IMR-90 (cell line): ENCODE data around the gene ESRRG. TPM values are rescaled to one million over a fixed set of nuclear protein-coding genes. Genes with fewer than 3 reads are reported as not detected.

Source experiments
- ATAC-seq: fragments of 200-7000 bp; cut with Tn5 transposase; 2 replicates; pipeline ENCODE4 v1.9.1; 2020; ENCODE audit warnings: low read depth, mild to moderate bottlenecking, moderate library complexity
- BruUV-seq: library from RNA; stranded (reverse); fragments of 400-500 nt; replicated peaks from 2 replicates; lab custom pipeline; 2021; lab: Mats Ljungman, UMichigan
- CTCF ChIA-PET: fragments of 300-600 bp; formaldehyde crosslinking; extraction: SDS; loops from one replicate; lab custom pipeline; 2021; ENCODE audit warnings: antibody characterized with exemption; lab: Yijun Ruan, JAX
- POLR2A ChIA-PET: fragments of 300-600 bp; sonication (Branson Sonifier 250); formaldehyde crosslinking; loops from one replicate; lab custom pipeline; 2022; ENCODE audit warnings: antibody characterized with exemption; ENCODE audit not compliant: unreplicated experiment; lab: Charles Lee
- DNase-seq: peaks from one replicate; pipeline ENCODE4 v3.0.0; 2013
- H2AFZ ChIP-seq: replicated peaks from 2 replicates; pipeline ENCODE3; 2013; ENCODE audit warnings: low read length, mild to moderate bottlenecking; ENCODE audit not compliant: poor library complexity
- H2AK5ac ChIP-seq: 2 replicates; pipeline ENCODE4 v1.6.1; 2013; ENCODE audit warnings: low read depth, low read length, inconsistent platforms
- H2AK9ac ChIP-seq: replicated peaks from 2 replicates; pipeline ENCODE3; 2013; ENCODE audit warnings: mild to moderate bottlenecking, low read depth, low read length, moderate library complexity; ENCODE audit not compliant: poor library complexity
- H2BK120ac ChIP-seq: 2 replicates; pipeline ENCODE4 v1.6.1; 2013; ENCODE audit warnings: low read depth, low read length, inconsistent platforms
- H2BK15ac ChIP-seq: 3 replicates; pipeline ENCODE4 v1.6.1; 2013; ENCODE audit warnings: low read depth, low read length, inconsistent platforms
- H2BK20ac ChIP-seq: 2 replicates; pipeline ENCODE4 v1.6.1; 2013; ENCODE audit warnings: low read depth, mild to moderate bottlenecking, inconsistent platforms, low read length, moderate library complexity
- H2BK5ac ChIP-seq: 2 replicates; pipeline ENCODE4 v1.6.1; 2013; ENCODE audit warnings: mild to moderate bottlenecking, low read depth, low read length, inconsistent platforms; ENCODE audit not compliant: poor library complexity, severe bottlenecking
- H3K14ac ChIP-seq: replicated peaks from 2 replicates; pipeline ENCODE4 v1.6.1; 2013; ENCODE audit warnings: low read depth, low read length, inconsistent platforms
- H3K18ac ChIP-seq: 2 replicates; pipeline ENCODE4 v1.6.1; 2013; ENCODE audit warnings: low read depth, low read length, control low read depth
- H3K23ac ChIP-seq: 2 replicates; pipeline ENCODE4 v1.6.1; 2013; ENCODE audit warnings: low read depth, low read length, inconsistent platforms
- H3K27ac ChIP-seq: 2 replicates; pipeline ENCODE4 v1.5.1; 2013; ENCODE audit warnings: mild to moderate bottlenecking, control low read depth, low read length; ENCODE audit not compliant: insufficient read depth
- H3K27me3 ChIP-seq: 2 replicates; pipeline ENCODE4 v1.6.1; 2013; ENCODE audit warnings: low read length; ENCODE audit not compliant: control insufficient read depth, insufficient read depth
- H3K36me3 ChIP-seq: 2 replicates; pipeline ENCODE4 v1.6.1; 2013; ENCODE audit warnings: low read length, mixed read lengths; ENCODE audit not compliant: control insufficient read depth, insufficient read depth
- H3K4ac ChIP-seq: 2 replicates; pipeline ENCODE4 v1.6.1; 2013; ENCODE audit warnings: low read depth, low read length, inconsistent platforms
- H3K4me1 ChIP-seq: 2 replicates; pipeline ENCODE4 v1.6.1; 2013; ENCODE audit warnings: low read length, mixed read lengths; ENCODE audit not compliant: control insufficient read depth, insufficient read depth
- H3K4me2 ChIP-seq: 2 replicates; pipeline ENCODE4 v1.6.1; 2013; ENCODE audit warnings: low read depth, mild to moderate bottlenecking, control low read depth, low read length, moderate library complexity
- H3K4me3 ChIP-seq: 2 replicates; pipeline ENCODE4 v1.5.1; 2013; ENCODE audit warnings: low read depth, mild to moderate bottlenecking, control low read depth, low read length, moderate library complexity; ENCODE audit not compliant: insufficient read depth
- H3K56ac ChIP-seq: 2 replicates; pipeline ENCODE4 v1.6.1; 2013; ENCODE audit warnings: low read length, inconsistent platforms; ENCODE audit not compliant: insufficient read depth; ENCODE audit errors: extremely low read depth
- H3K79me1 ChIP-seq, 2 experiments: 2 replicates each; pipeline ENCODE4 v1.6.1; 2013; ENCODE audit warnings: low read length in 2 of 2, inconsistent platforms in 1 of 2, low read depth in 1 of 2
- H3K9ac ChIP-seq: 2 replicates; pipeline ENCODE4 v1.6.1; 2013; ENCODE audit warnings: low read depth, low read length, control low read depth
- H3K9me1 ChIP-seq: 2 replicates; pipeline ENCODE4 v1.6.1; 2013; ENCODE audit warnings: low read length, inconsistent platforms; ENCODE audit not compliant: insufficient read depth
- H3K9me3 ChIP-seq: 2 replicates; pipeline ENCODE4 v1.6.1; 2013; ENCODE audit warnings: low read length; ENCODE audit not compliant: control insufficient read depth, insufficient read depth
- H4K20me1 ChIP-seq: 2 replicates; pipeline ENCODE4 v1.6.1; 2013; ENCODE audit warnings: low read length, inconsistent platforms; ENCODE audit not compliant: insufficient read depth
- H4K5ac ChIP-seq: 2 replicates; pipeline ENCODE4 v1.6.1; 2013; ENCODE audit warnings: mild to moderate bottlenecking, low read depth, low read length, control low read depth
- H4K8ac ChIP-seq, 2 experiments: 2 replicates each; pipeline ENCODE4 v1.6.1; 2013; ENCODE audit warnings: low read depth in 2 of 2, low read length in 2 of 2, control low read depth in 1 of 2, inconsistent platforms in 1 of 2
- H4K91ac ChIP-seq: 2 replicates; pipeline ENCODE4 v1.6.1; 2013; ENCODE audit warnings: low read depth, low read length, inconsistent platforms; ENCODE audit not compliant: insufficient read depth
- BHLHE40 ChIP-seq: fragments of 150-350 bp; IDR thresholded peaks from 2 replicates; pipeline ENCODE4 v1.6.1; 2016; ENCODE audit warnings: mild to moderate bottlenecking, low read depth, low read length
- CEBPB ChIP-seq: IDR thresholded peaks from 2 replicates; pipeline ENCODE4 v1.6.1; 2012; ENCODE audit warnings: low read depth, low read length, improper control_type of control experiment
- CHD1 ChIP-seq: IDR thresholded peaks from 2 replicates; pipeline ENCODE4 v1.6.1; 2012; ENCODE audit warnings: low read depth, low read length, improper control_type of control experiment
- FOS ChIP-seq: fragments of 150-350 bp; IDR thresholded peaks from 2 replicates; pipeline ENCODE4 v1.6.1; 2016; ENCODE audit warnings: low read depth, low read length
- MAFK ChIP-seq: IDR thresholded peaks from 2 replicates; pipeline ENCODE4 v1.6.1; 2012; ENCODE audit warnings: low read depth, low read length, improper control_type of control experiment
- MAZ ChIP-seq: IDR thresholded peaks from 2 replicates; pipeline ENCODE4 v1.6.1; 2012; ENCODE audit warnings: low read depth, mild to moderate bottlenecking, low read length, improper control_type of control experiment, moderate library complexity, borderline replicate concordance
- MXI1 ChIP-seq: IDR thresholded peaks from 2 replicates; pipeline ENCODE4 v1.6.1; 2012; ENCODE audit warnings: low read depth, mild to moderate bottlenecking, low read length, moderate library complexity, borderline replicate concordance
- NFE2L2 ChIP-seq: fragments of 150-350 bp; IDR thresholded peaks from 2 replicates; pipeline ENCODE4 v1.6.1; 2016; ENCODE audit warnings: low read depth, mild to moderate bottlenecking, low read length
- POLR2A ChIP-seq: IDR thresholded peaks from 2 replicates; pipeline ENCODE4 v1.6.1; 2012; ENCODE audit warnings: mild to moderate bottlenecking, low read depth, low read length
- RAD21 ChIP-seq: IDR thresholded peaks from 2 replicates; pipeline ENCODE4 v1.6.1; 2012; ENCODE audit warnings: low read length, improper control_type of control experiment
- RCOR1 ChIP-seq: IDR thresholded peaks from 2 replicates; pipeline ENCODE4 v1.6.1; 2012; ENCODE audit warnings: mild to moderate bottlenecking, low read length, improper control_type of control experiment; ENCODE audit not compliant: insufficient replicate concordance
- RFX5 ChIP-seq: IDR thresholded peaks from 2 replicates; pipeline ENCODE4 v1.8.0; 2012; ENCODE audit warnings: low read depth, mild to moderate bottlenecking, low read length, moderate library complexity
- SMC3 ChIP-seq: fragments of 150-350 bp; IDR thresholded peaks from 2 replicates; pipeline ENCODE4 v1.6.1; 2016; ENCODE audit warnings: low read depth, mild to moderate bottlenecking, antibody characterized with exemption, low read length, moderate library complexity
- WGBS, 2 experiments: methylation state at CpG; one replicate each; pipeline versions ENCODE4 v1.1.5 to v1.1.7; 2013; ENCODE audit warnings: missing lambda C conversion rate in 2 of 2; ENCODE audit not compliant: insufficient read length in 1 of 2; ENCODE audit errors: extremely low coverage in 2 of 2; 5-methylcytosine and 5-hydroxymethylcytosine counted together
- dilution Hi-C: fragments of 300-500 bp; cut with HindIII; formaldehyde crosslinking; loops from one replicate; pipeline ENCODE4 v1.14.3; 2018; ENCODE audit warnings: low sequenced_read_pairs; ENCODE audit not compliant: unreplicated experiment
- in situ Hi-C: fragments of 300-500 bp; cut with MboI; formaldehyde crosslinking; loops from 3 replicates; pipeline ENCODE4 v1.14.3; 2019; ENCODE audit warnings: low sequenced_read_pairs, inconsistent platforms, mixed read lengths
- intact Hi-C: fragments of 100-400 bp; cut with micrococcal nuclease; formaldehyde crosslinking; loops from 2 replicates; pipeline ENCODE4 v1.10.0; 2022
- polyA plus RNA-seq, 3 experiments: library from polyadenylated mRNA; depleted of rRNA; stranded (reverse); fragments of >200 nt; gene quantifications; 2 replicates each; pipeline ENCODE4 v1.2.3, GENCODE V29; 2012; ENCODE audit warnings: low replicate concordance in 1 of 3
- total RNA-seq: library from RNA; depleted of rRNA; stranded (reverse); fragments of >200 nt; gene quantifications from 2 replicates; pipeline ENCODE4 v1.2.3, GENCODE V29; 2012
- TF ChIP-seq, protein P1 (sequence below): fragments of 150-350 bp; IDR thresholded peaks from 2 replicates; pipeline ENCODE4 v1.6.1; 2016; ENCODE audit warnings: low read depth, mild to moderate bottlenecking, low read length, moderate library complexity, borderline replicate concordance
- TF ChIP-seq, protein P2 (sequence below): fragments of 150-350 bp; IDR thresholded peaks from 2 replicates; pipeline ENCODE4 v1.6.1; 2017; ENCODE audit warnings: mild to moderate bottlenecking, antibody characterized with exemption, low read length, low read depth
- TF ChIP-seq, protein P3 (sequence below): conservative IDR thresholded peaks from 2 replicates; pipeline ENCODE4 v1.5.1; 2012; ENCODE audit warnings: mild to moderate bottlenecking, low read depth, low read length, improper control_type of control experiment

Gene ESRRG
- total and polyA plus RNA-seq, 2 of the 4 experiments (the other 2 are of a cell fraction): 0.17 to 0.54 TPM

DNA sequence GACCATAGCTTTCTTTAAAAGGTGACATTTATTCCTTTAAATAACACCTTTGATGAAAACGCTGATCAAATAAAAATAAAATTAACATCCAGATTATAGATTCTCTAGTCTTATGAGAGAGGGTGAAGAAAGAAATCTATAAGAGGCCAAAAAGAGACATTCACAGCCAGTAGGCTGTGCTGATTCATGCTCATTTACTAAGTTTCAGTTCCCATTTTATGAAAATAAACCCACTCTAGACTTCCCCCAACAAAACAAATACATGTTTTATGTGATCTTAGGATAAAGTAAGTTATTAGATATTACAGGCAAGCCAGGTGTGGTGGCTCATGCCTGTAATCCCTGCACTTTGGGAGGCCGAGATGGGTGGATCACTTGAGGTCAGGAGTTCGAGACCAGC lies 21.1 kb downstream of the ESRRG start:
- no peaks in the 10 kb centered on the region for H3K27me3 ChIP-seq
- H3K14ac ChIP-seq: no peak overlapping the region
- ChIA-PET CTCF (no interaction called here), POLR2A (no interaction called here)
- no peak overlapping the region for H4K5ac ChIP-seq
- DNase-seq (no peak), ATAC-seq (no peak)
- no peak overlapping the region for H4K8ac ChIP-seq
- H4K91ac ChIP-seq: no peak overlapping the region
- H3K4me3 ChIP-seq: no peak overlapping the region
- intact Hi-C loops (no loop called here), dilution Hi-C loops (no loop called here), in situ Hi-C loops (no loop called here)
- no peak overlapping the region for H3K23ac ChIP-seq
- no peak overlapping the region for H2BK20ac ChIP-seq
- H3K56ac ChIP-seq: no peak overlapping the region
- no peaks in the 10 kb centered on the region for H3K36me3 ChIP-seq
- no peak overlapping the region for H3K4me2 ChIP-seq
- H3K79me1 ChIP-seq: no peaks in the 10 kb centered on the region
- no peaks in the 10 kb centered on the region for H3K9me3 ChIP-seq
- peaks cover 2% of the 10 kb centered on the region; the same call in 1 of the 2 replicates for H3K4me1 ChIP-seq
- no peak overlapping the region for H3K4ac ChIP-seq
- no peak overlapping the region for H2AK5ac ChIP-seq
- no peak overlapping the region for H3K18ac ChIP-seq
- no CpG with 5 or more reads among the region's 3 CpGs for WGBS, 2 experiments
- no peak overlapping the region for H2BK120ac ChIP-seq
- H4K20me1 ChIP-seq: no peaks in the 10 kb centered on the region
- H2AK9ac ChIP-seq: no peak overlapping the region
- no peak overlapping the region for H2BK5ac ChIP-seq
- H3K9ac ChIP-seq: no peak overlapping the region
- BruUV-seq: no TSS peak
- peaks cover 3% of the 10 kb centered on the region for H3K9me1 ChIP-seq
- H2AFZ ChIP-seq: no peak overlapping the region
- TF ChIP-seq, protein P1, sequence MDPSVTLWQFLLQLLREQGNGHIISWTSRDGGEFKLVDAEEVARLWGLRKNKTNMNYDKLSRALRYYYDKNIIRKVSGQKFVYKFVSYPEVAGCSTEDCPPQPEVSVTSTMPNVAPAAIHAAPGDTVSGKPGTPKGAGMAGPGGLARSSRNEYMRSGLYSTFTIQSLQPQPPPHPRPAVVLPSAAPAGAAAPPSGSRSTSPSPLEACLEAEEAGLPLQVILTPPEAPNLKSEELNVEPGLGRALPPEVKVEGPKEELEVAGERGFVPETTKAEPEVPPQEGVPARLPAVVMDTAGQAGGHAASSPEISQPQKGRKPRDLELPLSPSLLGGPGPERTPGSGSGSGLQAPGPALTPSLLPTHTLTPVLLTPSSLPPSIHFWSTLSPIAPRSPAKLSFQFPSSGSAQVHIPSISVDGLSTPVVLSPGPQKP: no peak
- TF ChIP-seq, protein P2, sequence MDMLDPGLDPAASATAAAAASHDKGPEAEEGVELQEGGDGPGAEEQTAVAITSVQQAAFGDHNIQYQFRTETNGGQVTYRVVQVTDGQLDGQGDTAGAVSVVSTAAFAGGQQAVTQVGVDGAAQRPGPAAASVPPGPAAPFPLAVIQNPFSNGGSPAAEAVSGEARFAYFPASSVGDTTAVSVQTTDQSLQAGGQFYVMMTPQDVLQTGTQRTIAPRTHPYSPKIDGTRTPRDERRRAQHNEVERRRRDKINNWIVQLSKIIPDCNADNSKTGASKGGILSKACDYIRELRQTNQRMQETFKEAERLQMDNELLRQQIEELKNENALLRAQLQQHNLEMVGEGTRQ: no peak
- no peak for TF ChIP-seq FOS
- no peak for TF ChIP-seq BHLHE40
- TF ChIP-seq POLR2A: no peak
- TF ChIP-seq SMC3: no peak
- no peak for TF ChIP-seq CEBPB
- no peak for TF ChIP-seq CHD1
- TF ChIP-seq MXI1: no peak
- no peak for TF ChIP-seq RAD21
- TF ChIP-seq MAZ: no peak
- TF ChIP-seq RCOR1: no peak
- TF ChIP-seq, protein P3, sequence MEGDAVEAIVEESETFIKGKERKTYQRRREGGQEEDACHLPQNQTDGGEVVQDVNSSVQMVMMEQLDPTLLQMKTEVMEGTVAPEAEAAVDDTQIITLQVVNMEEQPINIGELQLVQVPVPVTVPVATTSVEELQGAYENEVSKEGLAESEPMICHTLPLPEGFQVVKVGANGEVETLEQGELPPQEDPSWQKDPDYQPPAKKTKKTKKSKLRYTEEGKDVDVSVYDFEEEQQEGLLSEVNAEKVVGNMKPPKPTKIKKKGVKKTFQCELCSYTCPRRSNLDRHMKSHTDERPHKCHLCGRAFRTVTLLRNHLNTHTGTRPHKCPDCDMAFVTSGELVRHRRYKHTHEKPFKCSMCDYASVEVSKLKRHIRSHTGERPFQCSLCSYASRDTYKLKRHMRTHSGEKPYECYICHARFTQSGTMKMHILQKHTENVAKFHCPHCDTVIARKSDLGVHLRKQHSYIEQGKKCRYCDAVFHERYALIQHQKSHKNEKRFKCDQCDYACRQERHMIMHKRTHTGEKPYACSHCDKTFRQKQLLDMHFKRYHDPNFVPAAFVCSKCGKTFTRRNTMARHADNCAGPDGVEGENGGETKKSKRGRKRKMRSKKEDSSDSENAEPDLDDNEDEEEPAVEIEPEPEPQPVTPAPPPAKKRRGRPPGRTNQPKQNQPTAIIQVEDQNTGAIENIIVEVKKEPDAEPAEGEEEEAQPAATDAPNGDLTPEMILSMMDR: no peak
- no peak for TF ChIP-seq MAFK
- no peak for TF ChIP-seq NFE2L2
- no peak for TF ChIP-seq RFX5
- no peak overlapping the region for H3K27ac ChIP-seq
- H2BK15ac ChIP-seq: no peak overlapping the region
